Muscle layer of colon (tissue), 2 donors: ENCODE data around the gene NDUFS6.
"Not testable (repeated sequence)": the region's sequence is repeated elsewhere in the genome, so short reads cannot be mapped to it uniquely, and the experiment has no call there.

Source experiments
- H3K27ac ChIP-seq: one replicate; pipeline ENCODE4 v1.7.0; 2013; ENCODE audit warnings: low read depth, mild to moderate bottlenecking, low read length, moderate library complexity
- H3K27me3 ChIP-seq, 2 donors: one replicate each; pipeline ENCODE4 v1.7.0; 2013; ENCODE audit warnings: low read length in 2 of 2, mild to moderate bottlenecking in 2 of 2; ENCODE audit not compliant: insufficient read depth in 2 of 2, control insufficient read depth in 1 of 2
- H3K36me3 ChIP-seq: one replicate; pipeline ENCODE4 v1.7.0; 2013; ENCODE audit warnings: mild to moderate bottlenecking, low read length; ENCODE audit not compliant: insufficient read depth
- H3K4me1 ChIP-seq: one replicate; pipeline ENCODE4 v1.7.0; 2013; ENCODE audit warnings: mild to moderate bottlenecking, low read length; ENCODE audit not compliant: insufficient read depth
- H3K4me3 ChIP-seq, 2 donors: one replicate each; pipeline ENCODE4 v1.7.0; 2013; ENCODE audit warnings: low read length in 2 of 2, low read depth in 1 of 2, mild to moderate bottlenecking in 1 of 2, moderate library complexity in 1 of 2
- H3K9ac ChIP-seq: one replicate; pipeline ENCODE4 v1.7.0; 2013; ENCODE audit warnings: low read length
- H3K9me3 ChIP-seq: one replicate; pipeline ENCODE4 v1.7.0; 2013; ENCODE audit warnings: mild to moderate bottlenecking, low read length
- donor health status: abdominal sarcoma.
- donor health status: Adenocarcinoma of cecum.

Gene NDUFS6

GRCh38 chr5:1810581-1811101 is 9.4 kb downstream of the NDUFS6 start:
- no peaks in the 10 kb centered on the region for H3K27me3 ChIP-seq
- no peaks in the 10 kb centered on the region for H3K9me3 ChIP-seq
- no peaks in the 10 kb centered on the region for H3K4me1 ChIP-seq
- H3K9ac ChIP-seq: no peak overlapping the region
- no peak overlapping the region for H3K27ac ChIP-seq
- H3K36me3 ChIP-seq: peaks cover 52% of the 10 kb centered on the region
- no peak overlapping the region for H3K4me3 ChIP-seq

GRCh38 chr5:1814183-1815020 is 13.2 kb downstream of the NDUFS6 start:
- Histone ChIP-seq H3K9ac (no peak overlapping the region), H3K36me3 (peaks cover 79% of the 10 kb centered on the region), H3K4me1 (no peaks in the 10 kb centered on the region), H3K27me3 (no peaks in the 10 kb centered on the region), H3K9me3 (no peaks in the 10 kb centered on the region), H3K27ac (no peak overlapping the region), H3K4me3 (no peak overlapping the region)

DNA sequence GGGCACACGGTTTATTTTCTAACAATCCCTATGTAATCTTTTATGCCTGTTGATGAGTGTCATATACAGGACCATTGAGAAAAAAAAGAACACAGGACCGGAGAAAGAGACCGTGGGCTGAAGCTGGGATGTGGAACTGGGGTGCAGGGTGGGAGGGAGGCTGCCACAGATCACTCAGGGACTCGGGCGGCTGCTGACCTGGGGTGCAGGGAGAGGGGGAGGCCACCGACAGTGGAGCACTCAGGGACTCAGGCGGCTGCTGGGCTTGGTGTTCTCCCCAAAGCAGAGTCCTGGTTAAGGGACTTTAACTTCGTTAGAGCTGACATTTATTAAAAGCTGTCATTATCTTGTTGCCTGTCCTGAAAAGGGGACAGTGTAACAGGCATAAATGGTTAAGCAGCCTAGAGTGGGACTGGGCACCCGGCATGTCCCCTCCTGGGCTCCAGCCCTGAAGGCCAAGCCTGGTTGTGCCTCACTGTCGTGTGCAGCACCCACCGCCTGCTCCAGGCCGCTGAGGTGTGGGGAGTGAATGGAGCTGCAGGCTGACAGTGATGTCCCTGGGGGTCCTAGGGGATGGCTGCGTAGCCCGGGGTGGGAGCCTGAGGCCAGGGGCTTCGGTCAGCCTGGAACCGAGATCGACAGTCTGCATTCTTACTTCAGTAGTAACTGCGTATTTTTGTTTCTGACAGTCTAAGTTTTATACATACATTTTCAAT is 14.0 kb downstream of the NDUFS6 start:
- H3K4me3 ChIP-seq: no peak overlapping the region
- no peak overlapping the region for H3K27ac ChIP-seq
- peaks cover 80% of the 10 kb centered on the region for H3K36me3 ChIP-seq
- H3K9me3 ChIP-seq: no peaks in the 10 kb centered on the region
- no peaks in the 10 kb centered on the region for H3K4me1 ChIP-seq
- H3K9ac ChIP-seq: no peak overlapping the region
- no peaks in the 10 kb centered on the region for H3K27me3 ChIP-seq

GRCh38 chr5:1815881-1816292 is 14.7 kb downstream of the NDUFS6 start:
- Histone ChIP-seq H3K4me3 (no peak overlapping the region), H3K27me3 (no peaks in the 10 kb centered on the region), H3K36me3 (peaks cover 80% of the 10 kb centered on the region), H3K9me3 (no peaks in the 10 kb centered on the region), H3K27ac (no peak overlapping the region), H3K9ac (no peak overlapping the region), H3K4me1 (no peaks in the 10 kb centered on the region)

- H3K9me3 ChIP-seq, H3K27me3 ChIP-seq, H3K4me1 ChIP-seq, H3K4me3 ChIP-seq, H3K9ac ChIP-seq, H3K27ac ChIP-seq: not testable (repeated sequence)
- peaks cover 76% of the 10 kb centered on the region for H3K36me3 ChIP-seq
Observed at GRCh38 chr5:1816495-1817089, 15.4 kb downstream of the NDUFS6 start.

DNA sequence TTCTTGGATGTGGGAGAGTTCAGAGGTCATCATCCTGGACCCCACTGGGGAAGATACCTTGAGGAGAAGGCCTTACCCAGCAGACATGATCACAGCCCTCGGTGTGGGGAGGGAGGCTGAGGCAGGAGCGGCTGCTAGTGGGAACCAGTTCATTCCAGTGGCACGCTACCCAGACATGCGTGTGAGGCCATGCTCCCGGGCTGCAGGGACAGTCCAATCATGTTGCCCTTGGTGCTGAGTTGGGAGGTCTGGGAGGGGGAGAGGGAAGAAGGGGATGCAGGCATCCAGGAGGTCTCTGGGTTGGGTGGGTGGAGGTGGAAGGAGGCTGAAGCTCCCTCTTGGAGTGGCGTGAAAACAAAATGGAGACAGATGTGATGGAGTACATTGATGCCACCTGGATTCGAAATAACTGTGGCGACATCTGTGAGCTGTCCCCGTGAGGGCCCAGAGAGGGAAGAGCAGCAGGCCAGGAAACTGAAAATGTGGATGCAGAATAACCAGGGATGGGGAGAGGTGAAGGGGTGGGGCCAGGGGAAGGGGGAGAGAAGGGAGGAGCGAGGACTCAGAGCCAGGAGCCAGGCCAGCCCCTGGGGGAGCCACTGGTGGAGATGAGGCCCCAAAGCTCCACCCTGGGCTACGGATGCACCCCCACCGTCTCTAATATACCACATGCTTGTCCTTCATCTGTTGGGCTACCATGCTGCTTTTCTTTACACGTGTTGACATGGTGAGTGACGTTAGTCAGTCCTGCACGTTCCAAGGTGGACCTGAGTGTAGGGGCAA is 16.2 kb downstream of the NDUFS6 start:
- H3K9me3 ChIP-seq: no peaks in the 10 kb centered on the region
- H3K27ac ChIP-seq: no peak overlapping the region
- H3K27me3 ChIP-seq: no peaks in the 10 kb centered on the region
- H3K4me1 ChIP-seq: no peaks in the 10 kb centered on the region
- H3K36me3 ChIP-seq: peaks cover 76% of the 10 kb centered on the region
- H3K9ac ChIP-seq: no peak overlapping the region
- H3K4me3 ChIP-seq: no peak overlapping the region

- Histone ChIP-seq H3K4me1 (no peaks in the 10 kb centered on the region), H3K4me3 (no peak overlapping the region), H3K27me3 (no peaks in the 10 kb centered on the region), H3K36me3 (peaks cover 70% of the 10 kb centered on the region), H3K9ac (no peak overlapping the region), H3K27ac (no peak overlapping the region), H3K9me3 (no peaks in the 10 kb centered on the region)
Observed at GRCh38 chr5:1818784-1819183, 17.6 kb downstream of the NDUFS6 start.

DNA sequence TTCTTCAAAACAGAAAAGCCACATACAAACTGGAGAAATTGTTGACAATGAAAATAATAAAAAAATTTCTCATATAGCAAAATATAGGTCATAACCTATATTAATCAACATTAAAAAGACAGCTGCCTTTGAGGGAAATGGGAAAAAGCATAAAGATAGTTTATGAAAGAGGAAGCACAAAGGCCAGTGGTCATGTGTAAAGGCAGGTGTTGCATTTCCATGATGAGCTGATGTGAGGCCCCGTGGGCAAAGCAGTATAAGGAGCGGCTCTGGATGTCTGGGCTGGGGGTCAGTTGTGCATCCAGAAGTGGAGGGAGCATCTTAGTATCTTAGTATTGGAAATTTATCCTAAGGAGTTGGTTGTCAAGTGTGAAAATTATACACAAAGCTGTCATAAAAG is 18.3 kb downstream of the NDUFS6 start:
- Histone ChIP-seq H3K27ac (no peak overlapping the region), H3K4me3 (no peak overlapping the region), H3K9me3 (no peaks in the 10 kb centered on the region), H3K36me3 (peaks cover 63% of the 10 kb centered on the region), H3K4me1 (no peaks in the 10 kb centered on the region), H3K27me3 (no peaks in the 10 kb centered on the region), H3K9ac (no peak overlapping the region)

- Histone ChIP-seq H3K4me3 (no peak overlapping the region), H3K4me1 (no peaks in the 10 kb centered on the region), H3K9me3 (no peaks in the 10 kb centered on the region), H3K9ac (no peak overlapping the region), H3K27ac (no peak overlapping the region), H3K27me3 (no peaks in the 10 kb centered on the region), H3K36me3 (peaks cover 54% of the 10 kb centered on the region)
Observed at GRCh38 chr5:1820381-1820780, 19.2 kb downstream of the NDUFS6 start.

GRCh38 chr5:1820926-1821325 is 19.7 kb downstream of the NDUFS6 start:
- Histone ChIP-seq H3K4me3 (no peak overlapping the region), H3K4me1 (no peaks in the 10 kb centered on the region), H3K27me3 (no peaks in the 10 kb centered on the region), H3K36me3 (peaks cover 49% of the 10 kb centered on the region), H3K9me3 (no peaks in the 10 kb centered on the region), H3K9ac (no peak overlapping the region), H3K27ac (no peak overlapping the region)

GRCh38 chr5:1821862-1822261 is 20.7 kb downstream of the NDUFS6 start:
- H3K9me3 ChIP-seq: no peaks in the 10 kb centered on the region
- H3K9ac ChIP-seq: no peak overlapping the region
- no peak overlapping the region for H3K27ac ChIP-seq
- H3K27me3 ChIP-seq: no peaks in the 10 kb centered on the region
- H3K4me3 ChIP-seq: no peak overlapping the region
- H3K4me1 ChIP-seq: no peaks in the 10 kb centered on the region
- peaks cover 46% of the 10 kb centered on the region for H3K36me3 ChIP-seq
